HFFc6 (cell line): ENCODE measurements around the gene CDH13. TPM values are rescaled to one million over a fixed set of nuclear protein-coding genes. Genes with fewer than 3 reads are reported as not detected.

ENCODE experiments used
- DNase-seq: peaks from one replicate; pipeline ENCODE4 v3.0.0-alpha.2; 2018
- H3K27ac Mint-ChIP-seq: 2 replicates; pipeline ENCODE4 v1.8.0; 2020; ENCODE audit warnings: mild to moderate bottlenecking, mixed read lengths
- H3K27me3 Mint-ChIP-seq: 2 replicates; pipeline ENCODE4 v1.8.0; 2021; ENCODE audit warnings: mild to moderate bottlenecking, moderate library complexity, mixed read lengths; ENCODE audit not compliant: insufficient read depth
- H3K36me3 Mint-ChIP-seq: 2 replicates; pipeline ENCODE4 v1.8.0; 2021; ENCODE audit warnings: low read depth, mixed read lengths
- H3K4me1 Mint-ChIP-seq: 2 replicates; pipeline ENCODE4 v1.8.0; 2020; ENCODE audit warnings: low read depth, mixed read lengths
- H3K4me3 Mint-ChIP-seq: 2 replicates; pipeline ENCODE4 v1.8.0; 2020; ENCODE audit warnings: mild to moderate bottlenecking, moderate library complexity, mixed read lengths
- H3K9me3 Mint-ChIP-seq: 2 replicates; pipeline ENCODE4 v1.8.0; 2020; ENCODE audit warnings: mild to moderate bottlenecking, mixed read lengths
- total RNA-seq, 6 experiments: library from RNA; stranded (reverse); fragmentation: NEBNext Ultra II Directional; extraction: Animal tissue kit (Norgen Biotek cat#: 25700); gene quantifications; 2 replicates in 1 of 6; 3 replicates in 5 of 6; pipeline ENCODE4 v1.2.3, GENCODE V29; 2021
- TF ChIP-seq, protein P1 (sequence below): fragments of 200-600 bp; sonication (generic); IDR thresholded peaks from 2 replicates; pipeline ENCODE4 v1.5.0; 2021; ENCODE audit warnings: antibody characterized with exemption, mild to moderate bottlenecking

Gene CDH13
- total RNA-seq, 6 experiments from 2014 or later, result 3.6 to 14.7 (median 4.7) TPM

DNA sequence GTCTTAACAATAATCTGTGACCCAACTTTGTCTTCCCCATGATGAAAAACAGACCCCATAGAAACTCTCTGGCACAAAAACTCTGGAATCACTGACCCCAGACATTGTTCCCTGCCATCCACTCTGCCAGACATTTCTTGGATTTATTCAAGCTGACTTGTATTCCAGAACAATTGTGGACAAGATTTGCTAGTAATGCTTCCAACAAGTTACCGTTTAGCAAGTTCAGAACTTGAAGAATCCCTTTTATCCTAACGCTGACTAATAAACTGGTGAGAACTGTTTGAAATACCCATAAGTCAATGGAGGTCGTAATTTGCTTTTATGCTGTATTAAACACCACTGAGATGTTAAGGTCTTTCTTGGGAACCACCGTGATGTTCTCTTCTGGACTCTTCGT, 1191.5 kb downstream of the CDH13 start:
- no peak overlapping the region for H3K27ac Mint-ChIP-seq
- H3K4me3 Mint-ChIP-seq, result no peak overlapping the region
- H3K27me3 Mint-ChIP-seq, result peaks cover 21% of the 10 kb centered on the region
- H3K9me3 Mint-ChIP-seq, result no peaks in the 10 kb centered on the region
- no peaks in the 10 kb centered on the region for H3K36me3 Mint-ChIP-seq
- peaks cover 16% of the 10 kb centered on the region for H3K4me1 Mint-ChIP-seq
- TF ChIP-seq, protein P1, sequence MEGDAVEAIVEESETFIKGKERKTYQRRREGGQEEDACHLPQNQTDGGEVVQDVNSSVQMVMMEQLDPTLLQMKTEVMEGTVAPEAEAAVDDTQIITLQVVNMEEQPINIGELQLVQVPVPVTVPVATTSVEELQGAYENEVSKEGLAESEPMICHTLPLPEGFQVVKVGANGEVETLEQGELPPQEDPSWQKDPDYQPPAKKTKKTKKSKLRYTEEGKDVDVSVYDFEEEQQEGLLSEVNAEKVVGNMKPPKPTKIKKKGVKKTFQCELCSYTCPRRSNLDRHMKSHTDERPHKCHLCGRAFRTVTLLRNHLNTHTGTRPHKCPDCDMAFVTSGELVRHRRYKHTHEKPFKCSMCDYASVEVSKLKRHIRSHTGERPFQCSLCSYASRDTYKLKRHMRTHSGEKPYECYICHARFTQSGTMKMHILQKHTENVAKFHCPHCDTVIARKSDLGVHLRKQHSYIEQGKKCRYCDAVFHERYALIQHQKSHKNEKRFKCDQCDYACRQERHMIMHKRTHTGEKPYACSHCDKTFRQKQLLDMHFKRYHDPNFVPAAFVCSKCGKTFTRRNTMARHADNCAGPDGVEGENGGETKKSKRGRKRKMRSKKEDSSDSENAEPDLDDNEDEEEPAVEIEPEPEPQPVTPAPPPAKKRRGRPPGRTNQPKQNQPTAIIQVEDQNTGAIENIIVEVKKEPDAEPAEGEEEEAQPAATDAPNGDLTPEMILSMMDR, result no peak
- DNase-seq, result no peak

DNA sequence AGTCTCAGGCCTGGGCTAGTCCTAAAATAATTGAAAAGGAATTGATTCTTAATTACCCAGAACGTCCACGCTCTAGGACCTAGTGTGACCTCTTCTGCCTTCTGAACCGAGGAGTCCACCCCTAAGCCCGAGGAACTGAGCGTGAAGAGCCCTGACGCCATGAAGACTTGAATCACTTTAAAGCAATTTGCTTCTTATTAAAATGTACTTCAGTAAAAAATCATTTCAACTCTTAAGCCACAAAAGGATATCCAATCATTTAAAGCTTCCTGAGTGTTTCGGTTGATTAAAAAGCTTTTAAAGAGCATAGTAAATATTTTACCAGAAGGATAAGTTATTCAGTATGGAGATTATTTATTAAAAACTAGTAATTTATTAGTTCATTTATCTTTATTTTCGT, 1192.6 kb downstream of the CDH13 start:
- TF ChIP-seq, protein P1, result no peak
- Mint-ChIP-seq H3K36me3 (no peaks in the 10 kb centered on the region), H3K27me3 (peaks cover 21% of the 10 kb centered on the region), H3K9me3 (no peaks in the 10 kb centered on the region), H3K4me3 (no peak overlapping the region), H3K27ac (no peak overlapping the region), H3K4me1 (peaks cover 6% of the 10 kb centered on the region)
- DNase-seq, result no peak

DNA sequence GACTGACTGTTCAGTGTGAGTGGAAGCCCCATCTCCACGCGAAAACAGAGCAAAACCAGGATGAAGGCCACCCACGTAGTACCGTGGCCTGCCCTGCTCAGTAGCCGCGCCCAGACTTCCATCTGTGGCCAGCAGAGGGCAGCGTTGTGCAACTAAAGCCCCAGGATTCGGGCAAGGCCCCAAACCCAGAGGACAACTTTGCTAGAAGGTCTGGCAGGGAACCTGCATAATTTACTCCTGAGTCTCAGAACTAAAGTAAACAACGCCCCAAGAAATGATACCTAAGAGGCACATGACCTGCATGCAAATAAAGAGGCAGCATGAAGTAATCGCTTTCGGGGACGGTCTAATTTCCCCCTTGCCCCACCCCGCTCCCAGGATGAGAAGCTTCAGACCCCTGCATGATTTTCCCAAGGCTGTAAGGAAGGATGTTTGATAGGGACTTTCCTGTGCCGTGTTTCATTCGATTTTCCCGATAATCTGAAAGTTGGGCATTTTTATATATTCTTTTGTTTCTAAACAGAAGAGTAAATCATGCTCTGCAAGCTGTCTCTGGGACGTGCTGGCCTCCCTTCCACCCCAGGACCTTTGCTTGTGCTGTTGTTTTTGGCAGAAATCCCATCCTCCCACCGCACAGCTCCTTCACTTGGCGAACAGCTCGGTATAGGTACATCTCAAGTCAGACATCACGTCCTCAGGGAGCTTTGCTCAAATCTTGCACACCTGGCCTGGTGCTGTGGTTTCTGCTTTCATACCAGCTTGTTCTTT, 1199.6 kb downstream of the CDH13 start:
- no peak overlapping the region for H3K27ac Mint-ChIP-seq
- H3K9me3 Mint-ChIP-seq, result no peaks in the 10 kb centered on the region
- peak overlapping the region; percentile 23; the same call in 1 of the 2 replicates for H3K4me3 Mint-ChIP-seq
- TF ChIP-seq, protein P1, result peak; percentile 97
- H3K4me1 Mint-ChIP-seq, result peaks cover 12% of the 10 kb centered on the region
- no peaks in the 10 kb centered on the region for H3K36me3 Mint-ChIP-seq
- H3K27me3 Mint-ChIP-seq, result peaks cover 13% of the 10 kb centered on the region
- peak; percentile 83 for DNase-seq

DNA sequence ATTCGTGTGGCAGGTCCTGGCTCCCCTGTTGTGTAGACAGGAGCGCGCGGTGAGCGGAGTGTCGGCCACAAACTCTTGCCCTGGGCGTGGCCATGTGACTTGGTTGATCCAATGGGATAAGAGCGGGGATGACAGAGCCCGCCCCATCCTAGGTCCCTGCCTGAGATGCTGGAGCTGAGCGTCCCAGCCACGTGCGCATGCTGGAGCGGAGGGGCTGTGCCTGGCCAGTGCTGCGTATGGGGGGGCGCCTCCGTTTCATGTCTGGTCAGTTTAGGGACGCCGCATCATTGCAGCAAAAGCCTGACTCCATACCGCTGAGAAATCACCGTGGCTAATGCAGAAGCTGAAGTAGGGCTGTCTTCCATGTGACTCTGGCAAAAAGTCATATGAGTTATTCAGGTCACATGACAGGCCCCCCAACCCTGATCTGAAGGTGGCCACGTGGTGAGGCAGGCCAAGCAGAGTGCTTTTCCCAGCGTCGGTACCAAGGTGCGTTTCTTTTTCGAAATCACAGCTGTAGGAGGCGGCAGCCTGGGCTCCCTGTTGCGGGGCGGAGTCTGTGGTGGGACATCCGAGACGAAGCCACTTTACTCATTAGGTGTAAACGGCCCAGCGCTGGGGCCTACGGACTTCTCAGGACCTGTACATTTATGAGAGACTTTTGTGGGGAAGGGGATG, 1203.5 kb downstream of the CDH13 start:
- H3K9me3 Mint-ChIP-seq, result no peaks in the 10 kb centered on the region
- H3K4me3 Mint-ChIP-seq, result no peak overlapping the region
- TF ChIP-seq, protein P1, result no peak
- H3K4me1 Mint-ChIP-seq, result peaks cover 14% of the 10 kb centered on the region
- DNase-seq, result no peak
- H3K27ac Mint-ChIP-seq, result no peak overlapping the region
- H3K36me3 Mint-ChIP-seq, result no peaks in the 10 kb centered on the region
- peaks cover 15% of the 10 kb centered on the region; the same call in 1 of the 2 replicates for H3K27me3 Mint-ChIP-seq

DNA sequence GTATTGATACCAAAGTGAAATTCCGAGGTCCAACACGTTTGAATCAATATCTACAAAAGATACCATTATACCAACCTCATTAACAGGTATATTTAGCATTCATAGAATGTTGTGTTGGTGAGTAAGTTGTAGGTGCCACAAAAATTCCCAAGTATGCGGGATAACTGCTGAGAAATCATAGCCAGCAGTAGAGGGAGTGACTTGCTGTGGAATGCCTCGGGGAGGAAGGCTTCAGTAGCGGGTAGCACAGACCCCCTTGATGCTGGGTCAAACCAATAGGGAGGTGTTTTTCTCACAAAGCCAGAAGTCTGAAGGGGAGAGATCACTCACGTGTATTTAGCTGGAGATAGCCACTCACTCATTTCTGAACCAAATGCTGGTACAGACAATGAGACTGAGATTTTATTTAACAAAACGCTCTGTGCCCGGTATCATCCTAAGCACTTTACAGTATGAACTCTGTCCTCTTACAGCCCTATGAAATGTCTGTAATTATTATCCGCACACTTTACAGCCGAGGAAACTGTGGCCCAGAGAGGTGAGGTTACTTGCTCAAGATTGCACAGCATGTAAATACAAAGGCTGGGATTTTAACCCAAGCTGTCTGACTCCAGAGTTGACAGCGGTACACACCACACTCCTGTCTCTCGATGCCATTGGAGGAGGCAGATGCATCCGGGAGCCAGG, 1204.1 kb downstream of the CDH13 start:
- peaks cover 15% of the 10 kb centered on the region; the same call in 1 of the 2 replicates for H3K27me3 Mint-ChIP-seq
- H3K4me3 Mint-ChIP-seq, result no peak overlapping the region
- H3K36me3 Mint-ChIP-seq, result no peaks in the 10 kb centered on the region
- H3K27ac Mint-ChIP-seq, result no peak overlapping the region
- H3K4me1 Mint-ChIP-seq, result peaks cover 17% of the 10 kb centered on the region
- no peaks in the 10 kb centered on the region for H3K9me3 Mint-ChIP-seq
- no peak for DNase-seq
- TF ChIP-seq, protein P1, result no peak
